Right lobe of liver (tissue), 6 donors: Measurements from ENCODE around the gene SUCNR1. TPM values are rescaled to one million over a fixed set of nuclear protein-coding genes. Genes with fewer than 3 reads are reported as not detected.
A peak's percentile ranks its signal among the peaks of the same experiment; 100 is the strongest.
"Not testable (repeated sequence)": the region's sequence is repeated elsewhere in the genome, so short reads cannot be mapped to it uniquely, and the experiment has no call there.

Source experiments
- ATAC-seq, 4 donors: fragments of 200-7000 bp; cut with Tn5 transposase; one replicate each; pipeline ENCODE4 v1.9.1; 2020; ENCODE audit warnings: mild to moderate bottlenecking in 4 of 4, moderate library complexity in 4 of 4
- DNase-seq, 3 donors: peaks; one replicate each; pipeline ENCODE4 v3.0.0-alpha.2; 2020
- H3K27ac ChIP-seq, 3 donors: fragments of 200-600 bp; one replicate each; pipeline ENCODE4 v1.8.0; 2022
- H3K27me3 ChIP-seq, 2 donors: fragments of 200-600 bp; one replicate each; pipeline ENCODE4 v1.8.0; 2022
- H3K36me3 ChIP-seq, 4 donors: fragments of 200-600 bp; sonication (generic) in 1 of 4; one replicate each; pipeline versions ENCODE4 v1.5.1 to v1.8.0; 2017 to 2022; ENCODE audit warnings: control low read depth in 1 of 4
- H3K4me1 ChIP-seq, 4 donors: fragments of 200-600 bp; sonication (generic) in 1 of 4; one replicate each; pipeline versions ENCODE4 v1.5.1 to v1.8.0; 2017 to 2022; ENCODE audit warnings: control low read depth in 1 of 4
- H3K4me3 ChIP-seq, 3 donors: fragments of 200-600 bp; one replicate each; pipeline ENCODE4 v1.8.0; 2022
- H3K9me3 ChIP-seq, 4 donors: fragments of 200-600 bp; sonication (generic) in 1 of 4; one replicate each; pipeline versions ENCODE4 v1.5.1 to v1.8.0; 2017 to 2022; ENCODE audit warnings: control low read depth in 1 of 4
- CTCF ChIP-seq, 4 donors: fragments of 200-600 bp in 3 of 4; fragments of 450-650 bp in 1 of 4; IDR thresholded peaks; one replicate each; pipeline versions ENCODE4 v1.5.1 to v1.8.0; 2016 to 2022; ENCODE audit warnings: antibody characterized with exemption in 4 of 4, mild to moderate bottlenecking in 2 of 4
- POLR2A ChIP-seq: fragments of 450-650 bp; IDR thresholded peaks from one replicate; pipeline ENCODE4 v1.6.1; 2017; ENCODE audit warnings: antibody characterized with exemption, mild to moderate bottlenecking
- WGBS: methylation state at CpG from one replicate; pipeline ENCODE4 v1.1.6; 2018; ENCODE audit warnings: low coverage, low lambda C conversion rate; ENCODE audit not compliant: insufficient coverage; ENCODE audit errors: missing lambda C conversion rate; 5-methylcytosine and 5-hydroxymethylcytosine counted together
- intact Hi-C, 2 donors: fragments of 100-400 bp; cut with DNase I; formaldehyde crosslinking; loops; one replicate each; pipeline versions ENCODE4 v1.11.2 to v1.14.1; 2022
- total RNA-seq, 6 experiments: library from RNA; depleted of rRNA in 2 of 6; stranded (reverse); fragments of >200 nt in 2 of 6; fragmentation: NEBNext Ultra II Directional in 3 of 6; extraction: Animal tissue kit (Norgen Biotek cat#: 25700) in 3 of 6; gene quantifications; one replicate each; pipeline versions ENCODE4 v1.1.0 to v1.2.4, GENCODE V29; 2016 to 2023
- donor health status: DM: no; HTN: yes; CAD: no.
- donor health status: DM: no; HTN: no; CAD: no.
- donor health status: DM: no; HTN: no; CAD: no.
- donor health status: DM: no; HTN: yes; CAD: no.
- donor health status: DM: no; HTN: yes; CAD: no.

Gene SUCNR1
- total RNA-seq, 6 experiments from 2014 or later, result 1.7 to 3.2 (median 2.4) TPM

GRCh38 chr3:151867666-151868065, 5.8 kb upstream of the SUCNR1 start:
- Histone ChIP-seq H3K4me3 (no peak overlapping the region), H3K27me3 (no peaks in the 10 kb centered on the region), H3K36me3 (no peaks in the 10 kb centered on the region), H3K27ac (no peak overlapping the region), H3K4me1 (no peaks in the 10 kb centered on the region), H3K9me3 (no peaks in the 10 kb centered on the region)
- no peak for TF ChIP-seq POLR2A
- no peak for TF ChIP-seq CTCF (IDR thresholded peaks at IDR 0.05)
- ATAC-seq, result no peak
- DNase-seq, result no peak
- WGBS, result 93% methylated on average over 1 of the region's 1 CpG
- intact Hi-C loops, result no loop called here

- no peak for DNase-seq
- ATAC-seq, result no peak
- intact Hi-C loops, result no loop called here
- no peaks in the 10 kb centered on the region for H3K36me3 ChIP-seq
- no peak for TF ChIP-seq CTCF (IDR thresholded peaks at IDR 0.05)
- H3K27me3 ChIP-seq, result no peaks in the 10 kb centered on the region
- H3K4me1 ChIP-seq, result no peaks in the 10 kb centered on the region
- no peak overlapping the region for H3K4me3 ChIP-seq
- H3K9me3 ChIP-seq, result no peaks in the 10 kb centered on the region
- no peak overlapping the region for H3K27ac ChIP-seq
- 9% methylated on average over 3 of the region's 3 CpGs for WGBS
These were observed 4.3 kb upstream of the SUCNR1 start for GRCh38 chr3:151869181-151869580.

- Histone ChIP-seq H3K4me1 (no peaks in the 10 kb centered on the region), H3K4me3 (no peak overlapping the region), H3K36me3 (no peaks in the 10 kb centered on the region), H3K27ac (no peak overlapping the region), H3K27me3 (no peaks in the 10 kb centered on the region), H3K9me3 (no peaks in the 10 kb centered on the region)
- ATAC-seq, result peak; percentile 75 to 83 (median 80)
- intact Hi-C loops, result no loop called here
- 44% methylated on average over 8 of the region's 8 CpGs for WGBS
- TF ChIP-seq CTCF (IDR thresholded peaks at IDR 0.05) (no peak), POLR2A (no peak)
- no peak for DNase-seq
These were observed 1.6 kb upstream of the SUCNR1 start for GRCh38 chr3:151871639-151872468.

- peak in 1 of 4 donors; percentile 29 for ATAC-seq
- WGBS, result 96% methylated on average over 4 of the region's 5 CpGs
- DNase-seq, H3K27ac ChIP-seq, H3K9me3 ChIP-seq, H3K4me3 ChIP-seq, H3K4me1 ChIP-seq, H3K36me3 ChIP-seq, H3K27me3 ChIP-seq, intact Hi-C loops: not testable (repeated sequence)
These were observed 636 bp downstream of the SUCNR1 start for GRCh38 chr3:151874079-151874478.

GRCh38 chr3:151875759-151876158, 2.3 kb downstream of the SUCNR1 start:
- TF ChIP-seq POLR2A (no peak), CTCF (IDR thresholded peaks at IDR 0.05) (no peak)
- 34% methylated on average over 3 of the region's 3 CpGs for WGBS
- no peak overlapping the region for H3K27ac ChIP-seq
- no peak overlapping the region for H3K4me3 ChIP-seq
- no peaks in the 10 kb centered on the region for H3K36me3 ChIP-seq
- no peaks in the 10 kb centered on the region for H3K9me3 ChIP-seq
- peak in 3 of 4 donors; percentile 49 to 54 (median 50) for ATAC-seq
- H3K4me1 ChIP-seq, result no peaks in the 10 kb centered on the region
- no peak for DNase-seq
- intact Hi-C loops, result no loop called here
- no peaks in the 10 kb centered on the region for H3K27me3 ChIP-seq
